HepG2 (cell line): ENCODE results near the gene MRPL57.

Experiments
- FOXK2 ChIP-seq: fragments of 450-650 bp; IDR thresholded peaks from 2 replicates; pipeline ENCODE4 v1.6.1; 2016
- FOXP4 ChIP-seq: sonication (generic); formaldehyde crosslinking; IDR thresholded peaks from 2 replicates; pipeline ENCODE4 v1.4.0; 2020; ENCODE audit warnings: missing genetic modification reagents
- KDM5B ChIP-seq: sonication (generic); formaldehyde crosslinking; IDR thresholded peaks from 2 replicates; pipeline ENCODE4 v1.4.0; 2020; ENCODE audit warnings: missing genetic modification reagents, mild to moderate bottlenecking, borderline replicate concordance
- MXI1 ChIP-seq: IDR thresholded peaks from 3 replicates; pipeline ENCODE4 v1.6.1; 2012; ENCODE audit warnings: low read depth, low read length, inconsistent platforms, borderline replicate concordance
- NFRKB ChIP-seq: fragments of 450-650 bp; IDR thresholded peaks from 2 replicates; pipeline ENCODE4 v1.6.1; 2017
- PBX3 ChIP-seq: sonication (generic); formaldehyde crosslinking; IDR thresholded peaks from 2 replicates; pipeline ENCODE4 v1.8.1; 2023; ENCODE audit warnings: missing genetic modification reagents, inconsistent platforms, borderline replicate concordance
- SRSF9 ChIP-seq: fragments of 200-400 bp; formaldehyde crosslinking; IDR thresholded peaks from 2 replicates; pipeline ENCODE4 v1.6.1; 2018; ENCODE audit warnings: borderline replicate concordance, mild to moderate bottlenecking, low read depth, low read length; ENCODE audit not compliant: insufficient read depth, poor library complexity, severe bottlenecking
- ZKSCAN5 ChIP-seq: sonication (generic); formaldehyde crosslinking; IDR thresholded peaks from 2 replicates; pipeline ENCODE4 v1.5.1; 2020; ENCODE audit warnings: mild to moderate bottlenecking, missing genetic modification reagents
- ZNF350 ChIP-seq: sonication (generic); formaldehyde crosslinking; IDR thresholded peaks from 2 replicates; pipeline ENCODE4 v1.4.0; 2020; ENCODE audit warnings: mild to moderate bottlenecking, low read depth, missing genetic modification reagents, borderline replicate concordance
- ZNF513 ChIP-seq: sonication (generic); formaldehyde crosslinking; conservative IDR thresholded peaks from 2 replicates; pipeline ENCODE4 v1.5.0; 2020; ENCODE audit warnings: missing genetic modification reagents
- ZNF629 ChIP-seq: sonication (generic); formaldehyde crosslinking; conservative IDR thresholded peaks from 2 replicates; pipeline ENCODE4 v1.5.0; 2020; ENCODE audit warnings: missing genetic modification reagents
- TF ChIP-seq, protein P1 (sequence below): sonication (generic); formaldehyde crosslinking; IDR thresholded peaks from 2 replicates; pipeline ENCODE4 v1.5.0; 2020; ENCODE audit warnings: mild to moderate bottlenecking, missing genetic modification reagents, moderate library complexity
- TF ChIP-seq, protein P2 (sequence below): sonication (generic); formaldehyde crosslinking; IDR thresholded peaks from 2 replicates; pipeline ENCODE4 v1.8.1; 2023; ENCODE audit warnings: missing genetic modification reagents, mild to moderate bottlenecking, borderline replicate concordance

- TF ChIP-seq NFRKB: no peak
- TF ChIP-seq KDM5B: no peak
- TF ChIP-seq, protein P1, sequence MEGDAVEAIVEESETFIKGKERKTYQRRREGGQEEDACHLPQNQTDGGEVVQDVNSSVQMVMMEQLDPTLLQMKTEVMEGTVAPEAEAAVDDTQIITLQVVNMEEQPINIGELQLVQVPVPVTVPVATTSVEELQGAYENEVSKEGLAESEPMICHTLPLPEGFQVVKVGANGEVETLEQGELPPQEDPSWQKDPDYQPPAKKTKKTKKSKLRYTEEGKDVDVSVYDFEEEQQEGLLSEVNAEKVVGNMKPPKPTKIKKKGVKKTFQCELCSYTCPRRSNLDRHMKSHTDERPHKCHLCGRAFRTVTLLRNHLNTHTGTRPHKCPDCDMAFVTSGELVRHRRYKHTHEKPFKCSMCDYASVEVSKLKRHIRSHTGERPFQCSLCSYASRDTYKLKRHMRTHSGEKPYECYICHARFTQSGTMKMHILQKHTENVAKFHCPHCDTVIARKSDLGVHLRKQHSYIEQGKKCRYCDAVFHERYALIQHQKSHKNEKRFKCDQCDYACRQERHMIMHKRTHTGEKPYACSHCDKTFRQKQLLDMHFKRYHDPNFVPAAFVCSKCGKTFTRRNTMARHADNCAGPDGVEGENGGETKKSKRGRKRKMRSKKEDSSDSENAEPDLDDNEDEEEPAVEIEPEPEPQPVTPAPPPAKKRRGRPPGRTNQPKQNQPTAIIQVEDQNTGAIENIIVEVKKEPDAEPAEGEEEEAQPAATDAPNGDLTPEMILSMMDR (CRISPR knock-in tag): peak; percentile 26; the same call in 1 of the 2 replicates
- no peak for TF ChIP-seq PBX3 (CRISPR knock-in tag)
- no peak for TF ChIP-seq FOXK2
- no peak for TF ChIP-seq ZNF350 (CRISPR knock-in tag)
- no peak for TF ChIP-seq ZKSCAN5 (CRISPR knock-in tag)
- TF ChIP-seq MXI1: no peak
- TF ChIP-seq ZNF513: no peak
- TF ChIP-seq FOXP4 (CRISPR knock-in tag): no peak
- TF ChIP-seq, protein P2, sequence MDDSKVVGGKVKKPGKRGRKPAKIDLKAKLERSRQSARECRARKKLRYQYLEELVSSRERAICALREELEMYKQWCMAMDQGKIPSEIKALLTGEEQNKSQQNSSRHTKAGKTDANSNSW (CRISPR knock-in tag): no peak
- TF ChIP-seq SRSF9: no peak
- no peak for TF ChIP-seq ZNF629 (CRISPR knock-in tag)
Measured at GRCh38 chr13:21152251-21152899, 24.1 kb upstream of the MRPL57 start.
